DND-41 (cell line): ENCODE data around the gene PI16.

Experiments used
- ATAC-seq: fragments of 200-7000 bp; cut with Tn5 transposase; 3 replicates; pipeline ENCODE4 v1.9.1; 2021; ENCODE audit warnings: low read depth; ENCODE audit not compliant: insufficient read depth
- DNase-seq: peaks from one replicate; pipeline ENCODE4 v3.0.0-alpha.2; 2020
- H2AFZ ChIP-seq: 2 replicates; pipeline ENCODE4 v1.6.0; 2012; ENCODE audit warnings: low read depth, low read length
- H3K27ac ChIP-seq: 2 replicates; pipeline ENCODE4 v1.5.1; 2012; ENCODE audit warnings: low read length, inconsistent platforms
- H3K27me3 ChIP-seq: fragments of 200-600 bp; sonication (generic); 2 replicates; pipeline ENCODE4 v1.6.0; 2012; ENCODE audit warnings: low read length, mild to moderate bottlenecking, inconsistent platforms; ENCODE audit not compliant: insufficient read depth, poor library complexity
- H3K36me3 ChIP-seq: 2 replicates; pipeline ENCODE4 v1.5.1; 2012; ENCODE audit warnings: low read length, inconsistent platforms; ENCODE audit not compliant: insufficient read depth
- H3K4me1 ChIP-seq: 2 replicates; pipeline ENCODE4 v1.5.1; 2012; ENCODE audit warnings: mild to moderate bottlenecking, low read length; ENCODE audit not compliant: insufficient read depth
- H3K4me2 ChIP-seq: 2 replicates; pipeline ENCODE4 v1.6.0; 2012; ENCODE audit warnings: mild to moderate bottlenecking, moderate library complexity, low read length, inconsistent platforms; ENCODE audit not compliant: insufficient read depth
- H3K4me3 ChIP-seq, 2 experiments: fragments of 200-600 bp in 1 of 2; shearing (Covaris generic) in 1 of 2; 2 replicates each; pipeline ENCODE4 v1.5.1; 2012 to 2016; ENCODE audit warnings: inconsistent platforms in 2 of 2, low read length in 2 of 2, mild to moderate bottlenecking in 2 of 2, low read depth in 1 of 2, moderate library complexity in 1 of 2
- H3K79me2 ChIP-seq: 2 replicates; pipeline ENCODE4 v1.6.0; 2012; ENCODE audit warnings: low read length, inconsistent platforms; ENCODE audit not compliant: insufficient read depth
- H3K9ac ChIP-seq: 2 replicates; pipeline ENCODE4 v1.6.0; 2012; ENCODE audit warnings: low read depth, mild to moderate bottlenecking, inconsistent platforms, low read length, moderate library complexity
- H3K9me3 ChIP-seq: 2 replicates; pipeline ENCODE4 v1.5.1; 2012; ENCODE audit warnings: low read length, moderate library complexity, mild to moderate bottlenecking, inconsistent platforms; ENCODE audit not compliant: insufficient read depth, severe bottlenecking
- H4K20me1 ChIP-seq: 2 replicates; pipeline ENCODE4 v1.6.0; 2012; ENCODE audit warnings: low read length; ENCODE audit not compliant: insufficient read depth
- CTCF ChIP-seq: IDR thresholded peaks from 2 replicates; pipeline ENCODE4 v1.5.1; 2012; ENCODE audit warnings: borderline replicate concordance, low read length, moderate library complexity, mild to moderate bottlenecking; ENCODE audit not compliant: poor library complexity, severe bottlenecking; ENCODE audit errors: extremely low read depth
- EZH2 ChIP-seq: IDR thresholded peaks from 3 replicates; pipeline ENCODE4 v1.6.1; 2012; ENCODE audit warnings: borderline replicate concordance, low read depth, mild to moderate bottlenecking, moderate library complexity, low read length, inconsistent platforms; ENCODE audit not compliant: severe bottlenecking

PI16 gene

GRCh38 chr6:36967301-36967700, 12.8 kb downstream of the PI16 start:
- Histone ChIP-seq H3K36me3 (peaks cover 59% of the 10 kb centered on the region), H3K4me3 (no peak overlapping the region), H3K4me1 (peaks cover 25% of the 10 kb centered on the region), H3K27me3 (no peaks in the 10 kb centered on the region), H3K4me2 (no peak overlapping the region), H3K9me3 (no peaks in the 10 kb centered on the region), H3K9ac (no peak overlapping the region), H3K79me2 (no peaks in the 10 kb centered on the region), H2AFZ (no peak overlapping the region), H4K20me1 (peaks cover 20% of the 10 kb centered on the region), H3K27ac (no peak overlapping the region)
- no peak for DNase-seq
- ATAC-seq: no peak
- TF ChIP-seq CTCF: no peak
- TF ChIP-seq EZH2: no peak

GRCh38 chr6:36967757-36968156, 13.2 kb downstream of the PI16 start:
- peaks cover 23% of the 10 kb centered on the region for H3K4me1 ChIP-seq
- no peak overlapping the region for H3K9ac ChIP-seq
- no peaks in the 10 kb centered on the region for H3K9me3 ChIP-seq
- DNase-seq (no peak), ATAC-seq (no peak)
- H3K27ac ChIP-seq: no peak overlapping the region
- H3K4me3 ChIP-seq: no peak overlapping the region
- H2AFZ ChIP-seq: no peak overlapping the region
- peaks cover 25% of the 10 kb centered on the region for H4K20me1 ChIP-seq
- no peak overlapping the region for H3K4me2 ChIP-seq
- H3K36me3 ChIP-seq: peaks cover 64% of the 10 kb centered on the region
- no peaks in the 10 kb centered on the region for H3K27me3 ChIP-seq
- no peaks in the 10 kb centered on the region for H3K79me2 ChIP-seq
- no peak for TF ChIP-seq CTCF
- TF ChIP-seq EZH2: no peak

- no peak overlapping the region for H3K4me3 ChIP-seq
- H3K27ac ChIP-seq: no peak overlapping the region
- H3K79me2 ChIP-seq: no peaks in the 10 kb centered on the region
- H4K20me1 ChIP-seq: peaks cover 27% of the 10 kb centered on the region
- peaks cover 70% of the 10 kb centered on the region for H3K36me3 ChIP-seq
- no peaks in the 10 kb centered on the region for H3K27me3 ChIP-seq
- peaks cover 16% of the 10 kb centered on the region for H3K4me1 ChIP-seq
- H3K4me2 ChIP-seq: no peak overlapping the region
- TF ChIP-seq CTCF (no peak), EZH2 (no peak)
- H3K9me3 ChIP-seq: no peaks in the 10 kb centered on the region
- H2AFZ ChIP-seq: no peak overlapping the region
- no peak overlapping the region for H3K9ac ChIP-seq
- DNase-seq: no peak
- no peak for ATAC-seq
Observed at GRCh38 chr6:36968266-36968977, 13.9 kb downstream of the PI16 start.
